H1 (cell line): ENCODE results near the gene ACY1. TPM values are rescaled to one million over a fixed set of nuclear protein-coding genes. Genes with fewer than 3 reads are reported as not detected.

Source experiments
- CTCF ChIA-PET: fragments of 300-600 bp; sonication (Branson Sonifier 250); formaldehyde crosslinking; loops from one replicate; lab custom pipeline; 2021; ENCODE audit not compliant: partially characterized antibody; lab: Charles Lee
- POLR2A ChIA-PET: fragments of 300-600 bp; sonication (Branson Sonifier 250); formaldehyde crosslinking; loops from one replicate; lab custom pipeline; 2021; ENCODE audit warnings: inconsistent platforms; ENCODE audit not compliant: partially characterized antibody; lab: Charles Lee
- DNase-seq, 2 experiments: peaks; one replicate each; pipeline versions ENCODE4 v3.0.0 to v3.0.0-alpha.2; 2010 to 2022; ENCODE audit warnings: low spot score in 2 of 2, low read depth in 1 of 2, mixed read lengths in 1 of 2
- FAIRE-seq: peaks from 2 replicates; lab custom pipeline; 2011; peaks lifted over from hg19 to GRCh38; lab: Jason Lieb, UNC
- H2AFZ ChIP-seq: 2 replicates; pipeline ENCODE4 v1.8.1; 2012; ENCODE audit warnings: low read length, inconsistent platforms
- H2AK5ac ChIP-seq: 2 replicates; pipeline ENCODE4 v1.6.1; 2013; ENCODE audit warnings: low read depth, low read length
- H2BK120ac ChIP-seq: replicated peaks from 2 replicates; pipeline ENCODE3; 2013; ENCODE audit warnings: low read depth, low read length, inconsistent platforms
- H2BK12ac ChIP-seq: 2 replicates; pipeline ENCODE4 v1.6.1; 2013; ENCODE audit warnings: low read depth, low read length
- H2BK15ac ChIP-seq: 2 replicates; pipeline ENCODE4 v1.6.1; 2013; ENCODE audit warnings: low read length
- H2BK20ac ChIP-seq: 2 replicates; pipeline ENCODE4 v1.6.1; 2013; ENCODE audit warnings: low read length
- H2BK5ac ChIP-seq: 2 replicates; pipeline ENCODE4 v1.6.1; 2013; ENCODE audit warnings: low read depth, low read length
- H3K14ac ChIP-seq: 2 replicates; pipeline ENCODE4 v1.6.1; 2013; ENCODE audit warnings: inconsistent platforms; ENCODE audit not compliant: insufficient read length
- H3K18ac ChIP-seq: 2 replicates; pipeline ENCODE4 v1.6.1; 2013; ENCODE audit warnings: low read length; ENCODE audit errors: extremely low read depth
- H3K23ac ChIP-seq: 2 replicates; pipeline ENCODE4 v1.6.1; 2013; ENCODE audit warnings: inconsistent platforms; ENCODE audit not compliant: insufficient read length
- H3K23me2 ChIP-seq: 2 replicates; pipeline ENCODE4 v1.6.1; 2013; ENCODE audit warnings: low read depth, low read length
- H3K27ac ChIP-seq: 2 replicates; pipeline ENCODE4 v1.6.1; 2011; ENCODE audit warnings: low read depth, low read length, inconsistent platforms
- H3K27me3 ChIP-seq, 4 experiments: replicated peaks in 1 of 4; 1 replicate in 1 of 4; 2 replicates in 3 of 4; pipeline versions ENCODE4 v1.6.1 to v1.8.1; 2011 to 2013; ENCODE audit warnings: low read length in 3 of 4, mild to moderate bottlenecking in 3 of 4, inconsistent platforms in 2 of 4, mixed read lengths in 2 of 4, moderate library complexity in 1 of 4; ENCODE audit not compliant: control insufficient read depth in 3 of 4, insufficient read depth in 3 of 4; ENCODE audit errors: extremely low read depth in 1 of 4
- H3K36me3 ChIP-seq, 4 experiments: 2 replicates each; pipeline versions ENCODE4 v1.6.1 to v1.8.1; 2011 to 2013; ENCODE audit warnings: mild to moderate bottlenecking in 4 of 4, low read length in 3 of 4, moderate library complexity in 2 of 4, control low read depth in 1 of 4, inconsistent platforms in 1 of 4; ENCODE audit not compliant: insufficient read depth in 4 of 4, control insufficient read depth in 2 of 4
- H3K4ac ChIP-seq: replicated peaks from 2 replicates; pipeline ENCODE3; 2013; ENCODE audit warnings: low read length, low read depth, mixed read lengths, inconsistent platforms; ENCODE audit not compliant: insufficient read length
- H3K4me1 ChIP-seq, 4 experiments: replicated peaks in 1 of 4; 1 replicate in 1 of 4; 2 replicates in 3 of 4; pipeline versions ENCODE4 v1.6.1 to v1.8.1; 2011 to 2013; ENCODE audit warnings: low read length in 3 of 4, inconsistent platforms in 2 of 4, mixed read lengths in 1 of 4; ENCODE audit not compliant: insufficient read depth in 4 of 4, control insufficient read depth in 3 of 4
- H3K4me2 ChIP-seq, 2 experiments: 2 replicates each; pipeline versions ENCODE4 v1.6.1 to v1.8.1; 2011 to 2013; ENCODE audit warnings: low read depth in 2 of 2, low read length in 2 of 2, control low read depth in 1 of 2, inconsistent platforms in 1 of 2, mild to moderate bottlenecking in 1 of 2; ENCODE audit not compliant: insufficient read depth in 1 of 2
- H3K4me3 ChIP-seq, 4 experiments: fragments of 200-600, 300-600 bp in 1 of 4; sonication (generic), shearing (Covaris generic), sonication (Bioruptor Twin) in 1 of 4; 2 replicates each; pipeline versions ENCODE4 v1.5.1 to v1.8.1; 2011 to 2016; ENCODE audit warnings: low read length in 4 of 4, low read depth in 3 of 4, control low read depth in 2 of 4, inconsistent platforms in 2 of 4, mild to moderate bottlenecking in 2 of 4, mixed read lengths in 1 of 4, moderate library complexity in 1 of 4; ENCODE audit not compliant: insufficient read depth in 2 of 4; ENCODE audit errors: extremely low read depth in 1 of 4
- H3K56ac ChIP-seq: replicated peaks from 2 replicates; pipeline ENCODE3; 2013; ENCODE audit warnings: low read depth, mild to moderate bottlenecking, mixed read lengths, low read length, inconsistent platforms; ENCODE audit not compliant: insufficient read length
- H3K79me1 ChIP-seq: 2 replicates; pipeline ENCODE4 v1.6.1; 2013; ENCODE audit warnings: low read depth, low read length, control low read depth
- H3K79me2 ChIP-seq, 2 experiments: 2 replicates each; pipeline versions ENCODE4 v1.6.1 to v1.8.1; 2012 to 2013; ENCODE audit warnings: low read length in 2 of 2, mild to moderate bottlenecking in 2 of 2, inconsistent platforms in 1 of 2; ENCODE audit not compliant: insufficient read depth in 2 of 2, control insufficient read depth in 1 of 2
- H3K9ac ChIP-seq, 4 experiments: replicated peaks in 1 of 4; 1 replicate in 1 of 4; 2 replicates in 3 of 4; pipeline versions ENCODE4 v1.6.1 to v1.8.1; 2011 to 2013; ENCODE audit warnings: low read depth in 3 of 4, low read length in 3 of 4, control low read depth in 2 of 4, mild to moderate bottlenecking in 2 of 4, moderate library complexity in 2 of 4, inconsistent platforms in 1 of 4; ENCODE audit errors: extremely low read depth in 1 of 4
- H3K9me3 ChIP-seq, 2 experiments: 2 replicates each; pipeline versions ENCODE4 v1.6.1 to v1.8.1; 2012 to 2013; ENCODE audit warnings: mild to moderate bottlenecking in 2 of 2, moderate library complexity in 2 of 2, control low read depth in 1 of 2, inconsistent platforms in 1 of 2, low read depth in 1 of 2, low read length in 1 of 2, mixed read lengths in 1 of 2; ENCODE audit not compliant: insufficient read depth in 2 of 2
- H4K20me1 ChIP-seq, 2 experiments: replicated peaks in 1 of 2; 2 replicates each; pipeline versions ENCODE3 to v1.8.1; 2011 to 2013; ENCODE audit warnings: inconsistent platforms in 2 of 2, low read length in 2 of 2, mild to moderate bottlenecking in 1 of 2; ENCODE audit not compliant: insufficient read depth in 2 of 2, control insufficient read depth in 1 of 2
- H4K5ac ChIP-seq: 2 replicates; pipeline ENCODE4 v1.6.1; 2013; ENCODE audit warnings: low read length, low read depth, mixed read lengths, inconsistent platforms; ENCODE audit not compliant: insufficient read length
- H4K8ac ChIP-seq: 2 replicates; pipeline ENCODE4 v1.8.0; 2013; ENCODE audit warnings: mild to moderate bottlenecking, moderate library complexity, low read length, inconsistent platforms; ENCODE audit not compliant: insufficient read depth; ENCODE audit errors: extremely low read depth
- H4K91ac ChIP-seq: replicated peaks from 2 replicates; pipeline ENCODE3; 2013; ENCODE audit warnings: low read length, mixed read lengths, inconsistent platforms; ENCODE audit not compliant: insufficient read length
- BCL11A ChIP-seq, 2 experiments: IDR thresholded peaks; one replicate each; pipeline ENCODE4 v1.6.1; 2011; ENCODE audit warnings: low read depth in 2 of 2, low read length in 2 of 2, mild to moderate bottlenecking in 2 of 2
- BRCA1 ChIP-seq: IDR thresholded peaks from 2 replicates; pipeline ENCODE4 v1.6.1; 2012; ENCODE audit warnings: low read depth, low read length, improper control_type of control experiment
- CHD1 ChIP-seq: IDR thresholded peaks from 2 replicates; pipeline ENCODE4 v1.6.1; 2012; ENCODE audit warnings: low read depth, low read length, improper control_type of control experiment
- CHD2 ChIP-seq: IDR thresholded peaks from 2 replicates; pipeline ENCODE4 v1.6.1; 2012; ENCODE audit warnings: low read length, improper control_type of control experiment
- E2F6 ChIP-seq: IDR thresholded peaks from 2 replicates; pipeline ENCODE4 v1.6.1; 2012; ENCODE audit warnings: inconsistent platforms
- EZH2 ChIP-seq: fragments of 200-600 bp; sonication (generic); IDR thresholded peaks from 2 replicates; pipeline ENCODE4 v1.7.1; 2012; ENCODE audit warnings: low read depth, mild to moderate bottlenecking, moderate library complexity, low read length, inconsistent platforms; ENCODE audit not compliant: severe bottlenecking
- HDAC6 ChIP-seq: IDR thresholded peaks from one replicate; pipeline ENCODE4 v1.7.1; 2012; ENCODE audit warnings: low read depth, mild to moderate bottlenecking, inconsistent platforms, low read length, moderate library complexity
- POLR2AphosphoS5 ChIP-seq: IDR thresholded peaks from 2 replicates; pipeline ENCODE4 v1.6.1; 2011; ENCODE audit warnings: low read depth, low read length
- POU5F1 ChIP-seq: IDR thresholded peaks from 2 replicates; pipeline ENCODE4 v1.6.1; 2011; ENCODE audit warnings: low read depth, mild to moderate bottlenecking, low read length, moderate library complexity
- RFX5 ChIP-seq: IDR thresholded peaks from 2 replicates; pipeline ENCODE4 v1.6.1; 2011; ENCODE audit warnings: low read depth, low read length, improper control_type of control experiment, borderline replicate concordance
- TCF12 ChIP-seq: IDR thresholded peaks from 2 replicates; pipeline ENCODE4 v1.6.1; 2011; ENCODE audit warnings: low read depth, mild to moderate bottlenecking, low read length
- YY1 ChIP-seq: IDR thresholded peaks from 2 replicates; pipeline ENCODE4 v1.6.1; 2011; ENCODE audit warnings: low read depth, mild to moderate bottlenecking, low read length
- WGBS, 2 experiments: shearing (Covaris generic) in 1 of 2; methylation state at CpG; one replicate each; pipeline versions ENCODE4 v1.1.6 to v1.1.7; 2013 to 2015; ENCODE audit warnings: low lambda C conversion rate in 2 of 2, mixed read lengths in 2 of 2, inconsistent platforms in 1 of 2, low coverage in 1 of 2, missing lambda C conversion rate in 1 of 2; ENCODE audit not compliant: insufficient replicate concordance in 2 of 2, insufficient coverage in 1 of 2, insufficient read length in 1 of 2; ENCODE audit errors: extremely low coverage in 1 of 2, missing lambda C conversion rate in 1 of 2; 5-methylcytosine and 5-hydroxymethylcytosine counted together
- polyA plus RNA-seq, 7 experiments: library from polyadenylated mRNA; depleted of rRNA in 3 of 7; stranded (reverse) in 5 of 7; unstranded in 2 of 7; fragments of >200 nt in 5 of 7; fragments of 200-250 nt in 2 of 7; gene quantifications; 1 replicate in 5 of 7; 2 replicates in 1 of 7; 4 replicates in 1 of 7; pipeline versions ENCODE4 v1.2.1 to v1.2.3, GENCODE V29; 2011 to 2013; ENCODE audit warnings: missing spikeins in 2 of 7, mixed read lengths in 2 of 7
- total RNA-seq: library from RNA; stranded (reverse); fragmentation: NEBNext Ultra II Directional; extraction: Animal tissue kit (Norgen Biotek cat#: 25700); gene quantifications from 2 replicates; pipeline ENCODE4 v1.2.1, GENCODE V29; 2021

Gene ACY1
- total and polyA plus RNA-seq, 2 of the 8 experiments (the other 6 are each of a cell fraction or from before 2014, with no cell fraction given): 48.3 to 113 TPM

- Histone ChIP-seq H3K36me3 (no peaks in the 10 kb centered on the region), H3K9ac (no peak overlapping the region), H3K4me1 (peaks cover 4 to 27% (median 16%) of the 10 kb centered on the region in 4 experiments), H2BK12ac (no peak overlapping the region), H3K4me2 (no peak overlapping the region), H3K79me1 (no peaks in the 10 kb centered on the region), H4K91ac (no peak overlapping the region), H4K8ac (no peak overlapping the region), H3K27me3 (peaks cover 3 to 27% (median 12%) of the 10 kb centered on the region in 4 experiments), H3K56ac (no peak overlapping the region), H3K4me3 (no peak overlapping the region), H2BK20ac (no peak overlapping the region), H2BK5ac (no peak overlapping the region), H3K23ac (no peak overlapping the region), H4K20me1 (peaks cover 0 to 7% of the 10 kb centered on the region in 2 experiments), H3K18ac (no peak overlapping the region), H2AK5ac (no peak overlapping the region), H3K4ac (no peak overlapping the region), H2BK120ac (no peak overlapping the region), H2BK15ac (no peak overlapping the region), H3K79me2 (no peaks in the 10 kb centered on the region), H4K5ac (no peak overlapping the region), H3K27ac (no peak overlapping the region), H3K9me3 (no peaks in the 10 kb centered on the region), H3K23me2 (peaks cover 8% of the 10 kb centered on the region; the same call in 1 of the 2 replicates), H2AFZ (no peak overlapping the region), H3K14ac (no peak overlapping the region)
- DNase-seq (no peak), FAIRE-seq (no peak)
- CTCF ChIA-PET: interaction anchor here (1.2 to 6.7 kb wide), 4 partner anchors 12 to 40 kb away, joined by 3 to 64 read pairs (median 26); partner anchors contain the start of genes ABHD14A, ABHD14B, ACY1 and PARP3
- no peak for TF ChIP-seq EZH2
- TF ChIP-seq HDAC6: no peak
- no peak for TF ChIP-seq POLR2AphosphoS5
- TF ChIP-seq TCF12: no peak
- no peak for TF ChIP-seq BCL11A (IDR thresholded peaks at IDR 0.05; ENCODE audit: low read depth in 2 of 2, low read length in 2 of 2)
- no peak for TF ChIP-seq YY1
- TF ChIP-seq CHD2: no peak
- no peak for TF ChIP-seq POU5F1
- TF ChIP-seq RFX5: no peak
- no peak for TF ChIP-seq CHD1
- no peak for TF ChIP-seq E2F6
- no peak for TF ChIP-seq BRCA1
- POLR2A ChIA-PET: interaction anchor here (1.2 to 29.3 kb wide), 6 partner anchors 8 to 84 kb away, joined by 3 to 923 read pairs (median 37); partner anchors contain the start of genes ABHD14A, ABHD14B, ACY1 and GPR62
- 92% methylated on average over 10 of the region's 10 CpGs; no CpG with 5 or more reads in 1 of the 2 experiments for WGBS, 2 experiments
Measured at GRCh38 chr3:51960386-51960785, 22.9 kb upstream of the ACY1 start.
